MM.1S (cell line): ENCODE measurements around the gene IL3.

ENCODE experiments used
- DNase-seq: peaks from one replicate; pipeline ENCODE4 v3.0.0-alpha.2; 2015
- H2AFZ ChIP-seq: fragments of 300-600 bp; sonication (generic); 2 replicates; pipeline ENCODE4 v1.6.0; 2016; ENCODE audit warnings: antibody characterized with exemption, low read length
- H3F3A ChIP-seq: fragments of 300-600 bp; sonication (generic); 2 replicates; pipeline ENCODE4 v1.6.1; 2016; ENCODE audit warnings: mild to moderate bottlenecking, antibody characterized with exemption, low read length, moderate library complexity, mixed read lengths; ENCODE audit not compliant: insufficient read depth
- H3K27ac ChIP-seq: fragments of 300-600 bp; sonication (generic); 2 replicates; pipeline ENCODE4 v1.5.1; 2016; ENCODE audit warnings: mild to moderate bottlenecking, low read length
- H3K27me3 ChIP-seq: fragments of 300-600 bp; sonication (generic); replicated peaks from 2 replicates; pipeline ENCODE4 v1.6.0; 2016; ENCODE audit warnings: low read length; ENCODE audit not compliant: insufficient read depth
- H3K36me3 ChIP-seq: fragments of 300-600 bp; sonication (generic); replicated peaks from 2 replicates; pipeline ENCODE4 v1.6.1; 2016; ENCODE audit warnings: mild to moderate bottlenecking, low read length, mixed read lengths; ENCODE audit not compliant: insufficient read depth
- H3K4me1 ChIP-seq: fragments of 300-600 bp; sonication (generic); 2 replicates; pipeline ENCODE4 v1.6.1; 2016; ENCODE audit warnings: low read length, mixed read lengths
- H3K4me2 ChIP-seq: fragments of 300-600 bp; sonication (generic); 2 replicates; pipeline ENCODE4 v1.6.0; 2016; ENCODE audit warnings: low read depth, low read length
- H3K4me3 ChIP-seq: fragments of 300-600 bp; sonication (generic); 2 replicates; pipeline ENCODE4 v1.5.1; 2016; ENCODE audit warnings: low read length, mixed read lengths
- H3K79me2 ChIP-seq: fragments of 300-600 bp; sonication (generic); 2 replicates; pipeline ENCODE4 v1.6.1; 2016; ENCODE audit warnings: mixed run types, low read length, mixed read lengths
- H3K9ac ChIP-seq: fragments of 300-600 bp; sonication (generic); 2 replicates; pipeline ENCODE4 v1.6.1; 2016; ENCODE audit warnings: low read length, mixed read lengths
- H3K9me2 ChIP-seq: fragments of 300-600 bp; sonication (generic); replicated peaks from 2 replicates; pipeline ENCODE4 v1.6.1; 2016; ENCODE audit warnings: mild to moderate bottlenecking, low read length, mixed read lengths; ENCODE audit not compliant: insufficient read depth
- H3K9me3 ChIP-seq: fragments of 300-600 bp; sonication (generic); replicated peaks from 2 replicates; pipeline ENCODE4 v1.6.1; 2016; ENCODE audit warnings: mild to moderate bottlenecking, low read length, mixed read lengths; ENCODE audit not compliant: insufficient read depth
- H4K20me1 ChIP-seq: fragments of 300-600 bp; sonication (generic); 2 replicates; pipeline ENCODE4 v1.6.1; 2016; ENCODE audit warnings: mild to moderate bottlenecking, low read length, moderate library complexity, mixed read lengths; ENCODE audit not compliant: insufficient read depth
- CTCF ChIP-seq: fragments of 300-600 bp; sonication (generic); IDR thresholded peaks from 2 replicates; pipeline ENCODE4 v1.5.1; 2016; ENCODE audit warnings: antibody characterized with exemption, low read length, mixed read lengths
- EZH2 ChIP-seq: fragments of 300-600 bp; sonication (generic); optimal IDR thresholded peaks from 2 replicates; pipeline ENCODE3; 2017; ENCODE audit warnings: low read depth, mild to moderate bottlenecking, antibody characterized with exemption, low read length, mixed read lengths
- EZH2phosphoT487 ChIP-seq: fragments of 300-600 bp; sonication (generic); IDR thresholded peaks from 2 replicates; pipeline ENCODE4 v1.6.1; 2018; ENCODE audit warnings: antibody characterized with exemption, low read length

IL3 gene

DNA sequence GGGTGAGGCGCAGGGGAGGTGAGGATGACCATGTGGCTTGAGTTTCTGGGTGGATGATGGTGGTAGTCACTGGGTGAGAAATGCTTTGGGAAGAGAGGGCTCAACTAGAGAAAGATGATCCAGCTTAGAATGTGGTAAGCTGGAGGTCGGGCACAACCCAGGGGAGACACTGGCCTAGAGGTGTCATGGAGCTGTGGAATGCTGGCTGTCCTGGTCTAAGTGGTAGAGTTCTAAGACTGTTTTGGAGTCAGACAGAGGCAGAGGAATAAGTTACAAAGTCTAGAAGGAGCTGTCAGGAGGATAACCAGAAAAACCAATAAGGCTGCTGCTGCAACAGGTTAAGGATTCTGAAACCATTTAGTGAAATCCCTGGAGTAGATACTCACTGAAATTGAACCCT, 29.8 kb upstream of the IL3 start:
- 0 out of 2 replicates have a peak, but pooled peaks cover 4% of the 10 kb centered on the region for H3K27me3 ChIP-seq
- no peak overlapping the region for H3K9ac ChIP-seq
- no peaks in the 10 kb centered on the region for H3K9me3 ChIP-seq
- no peaks in the 10 kb centered on the region for H4K20me1 ChIP-seq
- H3K4me2 ChIP-seq = no peak overlapping the region
- H3F3A ChIP-seq = no peaks in the 10 kb centered on the region
- no peak overlapping the region for H3K4me3 ChIP-seq
- TF ChIP-seq EZH2 (no peak), CTCF (no peak), EZH2phosphoT487 (no peak)
- H3K9me2 ChIP-seq = no peaks in the 10 kb centered on the region
- H2AFZ ChIP-seq = no peak overlapping the region
- H3K27ac ChIP-seq = no peak overlapping the region
- DNase-seq = no peak
- H3K36me3 ChIP-seq = no peaks in the 10 kb centered on the region
- H3K79me2 ChIP-seq = no peaks in the 10 kb centered on the region
- no peaks in the 10 kb centered on the region for H3K4me1 ChIP-seq

GRCh38 chr5:132032196-132032595, 28.3 kb upstream of the IL3 start:
- Histone ChIP-seq H3K4me1 (no peaks in the 10 kb centered on the region), H3K79me2 (no peaks in the 10 kb centered on the region), H3F3A (no peaks in the 10 kb centered on the region), H3K36me3 (no peaks in the 10 kb centered on the region), H4K20me1 (no peaks in the 10 kb centered on the region), H3K9me2 (no peaks in the 10 kb centered on the region), H3K27ac (no peak overlapping the region), H2AFZ (no peak overlapping the region), H3K9ac (no peak overlapping the region), H3K4me2 (no peak overlapping the region), H3K27me3 (no peaks in the 10 kb centered on the region), H3K4me3 (no peak overlapping the region), H3K9me3 (no peaks in the 10 kb centered on the region)
- no peak for TF ChIP-seq CTCF
- TF ChIP-seq EZH2phosphoT487 = no peak
- no peak for TF ChIP-seq EZH2
- DNase-seq = no peak

DNA sequence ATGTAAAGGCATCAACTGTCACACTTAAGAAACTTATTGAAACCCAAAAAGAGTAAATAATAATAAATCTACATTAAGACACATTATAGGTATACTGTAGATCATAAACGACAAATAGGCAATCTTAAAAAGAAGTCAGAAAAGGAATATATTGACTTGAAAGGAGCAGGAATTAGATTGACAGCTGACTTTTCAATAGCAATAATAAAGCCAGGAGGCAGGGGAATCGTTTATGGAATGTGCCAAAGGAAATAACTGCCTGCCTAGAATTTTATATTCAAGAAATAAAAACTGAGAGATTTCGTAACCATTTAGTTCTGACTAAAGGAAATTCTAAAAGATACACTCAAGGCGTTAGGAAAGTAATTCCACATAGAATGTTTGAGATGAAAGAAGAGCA, 27.3 kb upstream of the IL3 start:
- Histone ChIP-seq H4K20me1 (no peaks in the 10 kb centered on the region), H3K79me2 (no peaks in the 10 kb centered on the region), H3K9ac (no peak overlapping the region), H3K4me3 (no peak overlapping the region), H3K27me3 (no peaks in the 10 kb centered on the region), H3K9me2 (no peaks in the 10 kb centered on the region), H2AFZ (no peak overlapping the region), H3K9me3 (no peaks in the 10 kb centered on the region), H3K36me3 (no peaks in the 10 kb centered on the region), H3K4me2 (no peak overlapping the region), H3K4me1 (no peaks in the 10 kb centered on the region), H3F3A (no peaks in the 10 kb centered on the region), H3K27ac (no peak overlapping the region)
- DNase-seq = no peak
- TF ChIP-seq EZH2 = no peak

- no peaks in the 10 kb centered on the region for H3K9me2 ChIP-seq
- no peaks in the 10 kb centered on the region for H3K4me1 ChIP-seq
- DNase-seq = no peak
- no peak overlapping the region for H3K27ac ChIP-seq
- no peaks in the 10 kb centered on the region for H3K27me3 ChIP-seq
- no peak overlapping the region for H2AFZ ChIP-seq
- no peaks in the 10 kb centered on the region for H3K79me2 ChIP-seq
- H3K36me3 ChIP-seq = no peaks in the 10 kb centered on the region
- H4K20me1 ChIP-seq = no peaks in the 10 kb centered on the region
- no peaks in the 10 kb centered on the region for H3F3A ChIP-seq
- H3K9me3 ChIP-seq = no peaks in the 10 kb centered on the region
- no peak overlapping the region for H3K4me3 ChIP-seq
- no peak overlapping the region for H3K4me2 ChIP-seq
- H3K9ac ChIP-seq = no peak overlapping the region
- no peak for TF ChIP-seq EZH2phosphoT487
- no peak for TF ChIP-seq CTCF
- no peak for TF ChIP-seq EZH2
Observed at GRCh38 chr5:132037353-132037752, 23.1 kb upstream of the IL3 start.
